Activated CD4-positive, alpha-beta T cell treated with anti-CD3 and anti-CD28 coated beads for 36 hours (primary cell): ENCODE data around the gene UGT1A7. TPM values are rescaled to one million over a fixed set of nuclear protein-coding genes. Genes with fewer than 3 reads are reported as not detected.
"Not testable (repeated sequence)": the region's sequence is repeated elsewhere in the genome, so short reads cannot be mapped to it uniquely, and the experiment has no call there.

ENCODE experiments used
- ATAC-seq: fragments of 200-7000 bp; cut with Tn5 transposase; one replicate; pipeline ENCODE4 v1.10.0; 2021; ENCODE audit warnings: mild to moderate bottlenecking, moderate library complexity
- CTCF ChIA-PET: fragments of 350-600 bp; sonication (Branson Sonifier 250); formaldehyde crosslinking; loops from one replicate; lab custom pipeline; 2021; ENCODE audit warnings: antibody characterized with exemption; lab: Charles Lee
- POLR2A ChIA-PET: fragments of 350-600 bp; sonication (Branson Sonifier 250); formaldehyde crosslinking; loops from one replicate; lab custom pipeline; 2021; ENCODE audit warnings: antibody characterized with exemption, inconsistent platforms; lab: Charles Lee
- DNase-seq: peaks from one replicate; pipeline ENCODE4 v3.0.0-alpha.2; 2020
- H3K27ac Mint-ChIP-seq: one replicate; pipeline ENCODE4 v1.8.0; 2021; ENCODE audit warnings: mixed read lengths
- H3K27me3 Mint-ChIP-seq: one replicate; pipeline ENCODE4 v1.8.0; 2021; ENCODE audit warnings: mixed read lengths
- H3K36me3 Mint-ChIP-seq: one replicate; pipeline ENCODE4 v1.8.0; 2021; ENCODE audit warnings: low read depth, mixed read lengths
- H3K4me1 Mint-ChIP-seq: one replicate; pipeline ENCODE4 v1.8.0; 2021; ENCODE audit warnings: mixed read lengths
- H3K4me3 Mint-ChIP-seq: one replicate; pipeline ENCODE4 v1.8.0; 2021; ENCODE audit warnings: mild to moderate bottlenecking, moderate library complexity, mixed read lengths
- H3K9me3 Mint-ChIP-seq: one replicate; pipeline ENCODE4 v1.8.0; 2021; ENCODE audit warnings: low read depth, mixed read lengths
- intact Hi-C, 2 experiments: fragments of 100-400 bp; cut with DNase I in 1 of 2; cut with micrococcal nuclease in 1 of 2; formaldehyde crosslinking; loops; one replicate each; pipeline versions ENCODE4 v1.14.2 to v1.15.1; 2022 to 2024; cut with DNase I, micrococcal nuclease
- total RNA-seq, 2 experiments: library from RNA; stranded (reverse); gene quantifications; one replicate each; pipeline ENCODE4 v1.2.3, GENCODE V29; 2021

UGT1A7 gene
- total RNA-seq, 2 experiments from 2014 or later: not detected

DNA sequence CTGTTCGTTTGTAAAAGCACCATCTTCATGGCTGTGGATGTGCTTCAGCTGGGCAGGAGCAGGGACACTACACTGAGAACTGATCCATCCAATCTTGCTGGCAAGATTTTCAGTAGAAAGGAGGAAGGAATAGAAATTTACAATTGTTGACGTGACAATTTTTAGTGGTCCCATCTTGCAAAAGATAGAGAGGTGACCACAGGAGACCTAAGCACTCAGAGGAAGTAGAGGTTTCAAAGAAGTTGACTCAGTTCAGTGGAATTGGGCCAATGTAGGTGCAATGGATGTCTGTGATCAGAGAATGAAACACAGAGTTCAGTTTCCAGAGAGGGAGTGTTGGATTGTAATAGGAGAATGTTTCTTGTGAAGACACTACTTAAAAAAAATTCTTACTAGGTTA, 32.4 kb downstream of the UGT1A7 start:
- ChIA-PET POLR2A (no interaction called here), CTCF (no interaction called here)
- DNase-seq (no peak), ATAC-seq (no peak)
- Mint-ChIP-seq H3K9me3 (no peaks in the 10 kb centered on the region), H3K27me3 (peaks cover 23% of the 10 kb centered on the region), H3K27ac (no peak overlapping the region), H3K36me3 (no peaks in the 10 kb centered on the region), H3K4me3 (no peak overlapping the region), H3K4me1 (no peaks in the 10 kb centered on the region)
- intact Hi-C loops: loop anchor here (5.0 to 10.0 kb wide), 2 partner anchors 312 to 409 kb away; partner anchors contain the start of gene SAG (in 1 of the 2)

DNA sequence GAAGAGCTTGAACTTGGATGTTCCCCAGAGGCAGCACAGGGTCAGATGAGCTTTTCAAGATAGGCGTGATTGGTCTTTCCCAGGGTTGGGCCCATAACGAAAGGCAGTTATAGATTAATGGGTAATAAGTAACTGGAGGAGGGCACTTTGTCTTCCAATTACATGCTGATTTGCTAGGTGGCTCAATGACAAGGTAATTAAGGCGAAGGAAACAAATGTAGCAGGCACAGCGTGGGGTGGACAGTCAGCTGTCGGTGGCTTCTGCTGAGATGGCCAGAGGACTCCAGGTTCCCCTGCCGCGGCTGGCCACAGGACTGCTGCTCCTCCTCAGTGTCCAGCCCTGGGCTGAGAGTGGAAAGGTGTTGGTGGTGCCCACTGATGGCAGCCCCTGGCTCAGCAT, 36.9 kb downstream of the UGT1A7 start, which contains the start of gene UGT1A4:
Gene UGT1A4, plus strand, starts transcription at position 185 of the 400 bp plus-strand sequence. Its CDS starts 85 bp downstream, at position 270.
- no peak within 1 kb of the TSS for H3K27ac Mint-ChIP-seq
- DNase-seq: no peak
- H3K9me3 Mint-ChIP-seq: no peaks in the 10 kb centered on the region
- no peak within 1 kb of the TSS for H3K4me3 Mint-ChIP-seq
- H3K4me1 Mint-ChIP-seq: no peaks in the 10 kb centered on the region
- no peaks in the 10 kb centered on the region for H3K36me3 Mint-ChIP-seq
- no peak for ATAC-seq
- intact Hi-C loops: loop anchor here in 1 of 2 experiments (10.0 kb wide), 1 partner anchor 414 kb away; the partner anchor contains the start of gene SAG
- peaks cover 17% of the 10 kb centered on the region for H3K27me3 Mint-ChIP-seq
- ChIA-PET POLR2A (no interaction called here), CTCF (no interaction called here)

DNA sequence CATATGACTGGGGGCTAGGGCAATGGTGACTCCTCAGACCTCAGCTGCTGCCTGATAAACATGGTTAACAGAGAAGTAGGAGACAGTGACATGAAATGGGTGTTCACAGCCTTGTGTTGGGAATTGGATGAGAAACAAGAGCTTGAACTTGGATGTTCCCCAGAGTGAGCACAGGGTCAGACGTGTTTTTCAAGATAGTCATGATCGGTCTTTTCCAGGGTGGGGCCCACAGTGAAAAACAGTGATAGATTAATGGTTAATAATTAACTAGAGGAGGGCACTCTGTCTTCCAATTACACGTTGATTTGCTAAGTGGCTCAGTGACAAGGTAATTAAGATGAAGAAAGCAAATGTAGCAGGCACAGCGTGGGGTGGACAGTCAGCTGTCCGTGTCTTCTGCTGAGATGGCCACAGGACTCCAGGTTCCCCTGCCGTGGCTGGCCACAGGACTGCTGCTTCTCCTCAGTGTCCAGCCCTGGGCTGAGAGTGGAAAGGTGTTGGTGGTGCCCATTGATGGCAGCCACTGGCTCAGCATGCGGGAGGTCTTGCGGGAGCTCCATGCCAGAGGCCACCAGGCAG, 47.1 kb downstream of the UGT1A7 start, which contains the start of gene UGT1A3:
Gene UGT1A3, plus strand, starts transcription at position 320 of the 579 bp plus-strand sequence. Its CDS starts 85 bp downstream, at position 405.
- no peak within 1 kb of the TSS for H3K4me3 Mint-ChIP-seq
- peaks cover 9% of the 10 kb centered on the region for H3K27me3 Mint-ChIP-seq
- H3K36me3 Mint-ChIP-seq: no peaks in the 10 kb centered on the region
- intact Hi-C loops: no loop called here
- no peak for DNase-seq
- no peaks in the 10 kb centered on the region for H3K4me1 Mint-ChIP-seq
- ChIA-PET POLR2A (no interaction called here), CTCF (interaction anchor here (0.7 kb wide), 1 partner anchor 836 kb away, joined by 3 read pairs; no protein-coding TSS in a partner anchor)
- H3K9me3 Mint-ChIP-seq: no peaks in the 10 kb centered on the region
- ATAC-seq: no peak
- no peak within 1 kb of the TSS for H3K27ac Mint-ChIP-seq

DNA sequence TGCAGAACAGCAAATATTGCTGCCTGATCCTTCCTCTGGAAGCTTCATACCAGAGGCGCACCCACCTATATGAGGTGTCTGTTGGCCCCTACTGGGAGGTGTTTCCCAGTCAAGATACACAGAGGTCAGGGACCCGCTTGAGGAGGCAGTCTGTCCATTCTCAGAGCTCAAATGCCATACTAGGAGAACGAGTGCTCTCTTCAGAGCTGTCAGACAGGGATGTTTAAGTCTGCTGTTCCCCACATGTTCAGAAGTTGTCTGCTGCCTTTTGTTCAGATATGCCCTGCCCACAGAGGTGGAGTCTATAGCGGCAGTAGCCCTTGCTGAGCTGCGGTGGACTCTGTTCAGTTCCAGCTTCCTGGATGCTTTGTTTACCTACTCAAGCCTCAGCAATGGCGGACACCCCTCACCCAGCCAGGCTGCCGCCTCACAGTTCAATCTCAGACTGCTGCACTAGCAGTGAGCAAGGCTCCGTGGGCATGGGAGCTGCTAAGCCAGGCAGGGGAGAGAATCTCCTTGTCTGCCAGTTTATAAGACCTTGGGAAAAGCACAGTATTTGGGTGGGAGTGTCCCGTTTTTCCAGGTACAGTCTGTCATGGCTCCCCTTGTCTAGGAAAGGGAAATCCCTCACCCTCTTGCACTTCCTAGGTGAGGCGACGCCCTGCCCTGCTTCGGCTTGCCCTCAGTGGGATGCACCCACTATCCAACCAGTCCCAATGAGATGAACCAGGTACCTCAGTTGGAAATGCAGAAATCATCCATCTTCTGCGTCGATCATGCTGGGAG, 55.4 kb downstream of the UGT1A7 start:
- POLR2A ChIA-PET: interaction anchor here (0.6 kb wide), 1 partner anchor 803 kb away, joined by 4 read pairs; no protein-coding TSS in a partner anchor
- H3K27ac Mint-ChIP-seq, DNase-seq, H3K36me3 Mint-ChIP-seq, H3K9me3 Mint-ChIP-seq, H3K4me1 Mint-ChIP-seq, intact Hi-C loops, H3K4me3 Mint-ChIP-seq, ATAC-seq: not testable (repeated sequence)
- H3K27me3 Mint-ChIP-seq: peaks cover 24% of the 10 kb centered on the region
- CTCF ChIA-PET: interaction anchor here (1.5 kb wide), 1 partner anchor 20 kb away, joined by 3 read pairs; no protein-coding TSS in a partner anchor

DNA sequence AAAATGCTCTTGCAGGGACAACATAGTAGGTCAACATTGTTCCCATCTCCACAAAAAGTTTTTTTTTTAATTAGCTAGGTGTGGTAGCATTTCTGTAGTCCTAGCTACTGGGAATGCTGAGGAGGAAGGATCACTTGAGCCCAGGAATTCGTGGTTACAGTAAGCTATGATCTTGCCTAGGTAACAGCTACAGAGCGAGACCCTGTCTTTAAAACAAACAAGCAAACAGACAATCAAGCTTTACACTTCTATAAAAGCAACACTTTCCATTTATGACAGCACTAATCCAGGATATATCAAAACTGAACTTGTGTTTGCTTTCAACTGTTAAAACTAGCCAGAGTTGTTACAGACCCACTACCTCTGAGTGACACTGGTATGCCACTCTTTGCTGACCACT, 59.2 kb downstream of the UGT1A7 start:
- no peak overlapping the region for H3K27ac Mint-ChIP-seq
- CTCF ChIA-PET: interaction anchor here (0.6 kb wide), 1 partner anchor 172 kb away, joined by 4 read pairs; no protein-coding TSS in a partner anchor
- no peaks in the 10 kb centered on the region for H3K4me1 Mint-ChIP-seq
- POLR2A ChIA-PET: no interaction called here
- ATAC-seq: no peak
- H3K36me3 Mint-ChIP-seq: no peaks in the 10 kb centered on the region
- no peak overlapping the region for H3K4me3 Mint-ChIP-seq
- DNase-seq: no peak
- intact Hi-C loops: no loop called here
- H3K27me3 Mint-ChIP-seq: peaks cover 19% of the 10 kb centered on the region
- H3K9me3 Mint-ChIP-seq: no peaks in the 10 kb centered on the region

DNA sequence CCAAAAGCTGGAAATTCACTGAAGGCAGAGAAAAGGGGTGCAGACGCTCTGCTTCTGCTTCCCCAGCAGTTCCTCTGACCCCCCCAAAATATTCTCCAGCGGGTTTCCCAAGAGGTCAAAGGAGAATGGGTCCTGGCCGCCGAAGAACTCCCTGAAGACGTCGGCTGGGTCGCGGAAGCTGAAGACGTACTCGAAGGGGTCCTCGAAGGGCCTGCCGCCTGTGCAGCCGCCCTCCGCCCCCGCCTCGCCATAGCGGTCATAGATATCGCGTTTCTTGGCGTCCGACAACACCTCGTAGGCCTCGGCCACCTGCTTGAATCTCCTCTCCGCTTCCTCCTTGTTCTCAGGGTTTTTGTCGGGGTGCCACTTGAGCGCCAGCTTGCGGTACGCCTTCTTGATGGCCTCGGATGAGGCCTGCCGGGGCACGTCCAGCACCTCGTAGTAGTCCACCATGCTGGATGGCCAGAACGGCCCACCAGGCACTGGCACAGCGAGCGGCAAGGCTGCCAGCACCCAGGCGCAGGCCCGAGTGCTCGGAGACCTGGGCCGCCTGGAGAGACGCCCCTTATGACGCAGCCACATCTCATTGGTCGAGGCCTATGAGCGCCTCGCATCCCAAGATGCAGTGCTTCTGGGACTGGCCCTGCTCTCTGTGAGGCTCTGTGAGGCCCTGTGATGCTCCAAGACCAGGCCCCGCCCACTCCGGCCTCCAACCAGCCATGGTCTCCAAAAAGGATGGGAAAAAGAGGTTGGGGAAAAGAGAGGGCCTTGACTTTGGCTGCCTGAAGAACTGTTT, 62.0 kb downstream of the UGT1A7 start:
- Mint-ChIP-seq H3K4me3 (no peak overlapping the region), H3K36me3 (no peaks in the 10 kb centered on the region), H3K27ac (no peak overlapping the region), H3K4me1 (no peaks in the 10 kb centered on the region), H3K27me3 (peaks cover 19% of the 10 kb centered on the region), H3K9me3 (no peaks in the 10 kb centered on the region)
- DNase-seq (no peak), ATAC-seq (no peak)
- intact Hi-C loops: no loop called here
- POLR2A ChIA-PET: no interaction called here
- CTCF ChIA-PET: no interaction called here

DNA sequence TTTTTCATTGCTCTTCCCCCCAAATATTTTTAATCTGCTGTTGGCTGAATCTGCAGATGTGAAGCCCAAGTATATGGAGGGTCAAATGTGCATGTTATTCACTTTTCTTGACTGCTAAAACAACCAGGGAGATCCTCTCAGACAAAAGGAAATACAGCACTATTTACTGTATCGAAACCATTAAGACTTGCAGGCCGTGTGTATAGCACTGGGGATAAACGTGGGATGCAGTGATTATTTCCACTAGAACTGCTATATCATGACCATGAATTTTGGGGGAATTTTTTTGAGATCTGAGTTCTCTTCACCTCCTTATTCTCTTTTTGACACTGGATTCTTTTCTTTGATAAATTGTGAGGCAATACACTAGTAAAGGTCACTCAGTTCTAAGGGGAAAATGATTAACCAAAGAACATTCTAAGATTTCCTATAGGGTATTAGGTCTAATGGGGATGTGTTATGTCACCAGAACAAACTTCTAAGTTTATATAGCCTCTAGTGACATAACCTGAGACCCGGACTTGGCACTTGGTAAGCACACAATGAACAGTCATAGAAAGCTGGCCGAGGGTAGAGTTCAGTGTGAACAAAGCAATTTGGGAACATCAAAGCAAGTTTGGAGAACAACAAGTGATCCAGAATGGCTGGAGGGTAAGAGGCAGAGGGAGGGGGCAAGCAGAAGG, 63.5 kb downstream of the UGT1A7 start:
- DNase-seq (no peak), ATAC-seq (no peak)
- intact Hi-C loops: no loop called here
- Mint-ChIP-seq H3K4me1 (no peaks in the 10 kb centered on the region), H3K9me3 (peaks cover 6% of the 10 kb centered on the region), H3K36me3 (no peaks in the 10 kb centered on the region), H3K27ac (no peak overlapping the region), H3K27me3 (peaks cover 24% of the 10 kb centered on the region), H3K4me3 (no peak overlapping the region)
- ChIA-PET POLR2A (no interaction called here), CTCF (no interaction called here)

DNA sequence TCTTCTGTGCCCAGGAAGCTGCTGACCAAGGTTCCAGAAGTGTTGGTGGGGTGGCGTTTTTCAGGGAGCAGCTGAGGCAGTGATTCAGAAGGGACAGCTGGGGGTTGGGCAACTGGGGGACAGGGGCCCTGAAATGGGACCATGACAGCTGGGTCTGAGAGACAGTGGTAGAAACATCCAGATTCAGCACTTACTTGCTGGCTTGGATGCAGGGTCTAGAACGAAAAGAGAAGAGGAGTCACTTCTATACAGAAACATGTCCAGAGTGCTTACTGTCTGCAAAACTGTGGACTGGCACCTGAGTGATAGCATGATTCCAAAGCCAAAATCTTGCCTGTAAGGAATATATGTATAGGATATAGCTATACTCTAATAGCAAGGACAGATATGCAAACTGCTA, 64.1 kb downstream of the UGT1A7 start:
- ATAC-seq, DNase-seq, H3K27ac Mint-ChIP-seq, H3K4me1 Mint-ChIP-seq, H3K36me3 Mint-ChIP-seq, intact Hi-C loops, H3K9me3 Mint-ChIP-seq, POLR2A ChIA-PET, H3K4me3 Mint-ChIP-seq, CTCF ChIA-PET: not testable (repeated sequence)
- peaks cover 23% of the 10 kb centered on the region for H3K27me3 Mint-ChIP-seq

DNA sequence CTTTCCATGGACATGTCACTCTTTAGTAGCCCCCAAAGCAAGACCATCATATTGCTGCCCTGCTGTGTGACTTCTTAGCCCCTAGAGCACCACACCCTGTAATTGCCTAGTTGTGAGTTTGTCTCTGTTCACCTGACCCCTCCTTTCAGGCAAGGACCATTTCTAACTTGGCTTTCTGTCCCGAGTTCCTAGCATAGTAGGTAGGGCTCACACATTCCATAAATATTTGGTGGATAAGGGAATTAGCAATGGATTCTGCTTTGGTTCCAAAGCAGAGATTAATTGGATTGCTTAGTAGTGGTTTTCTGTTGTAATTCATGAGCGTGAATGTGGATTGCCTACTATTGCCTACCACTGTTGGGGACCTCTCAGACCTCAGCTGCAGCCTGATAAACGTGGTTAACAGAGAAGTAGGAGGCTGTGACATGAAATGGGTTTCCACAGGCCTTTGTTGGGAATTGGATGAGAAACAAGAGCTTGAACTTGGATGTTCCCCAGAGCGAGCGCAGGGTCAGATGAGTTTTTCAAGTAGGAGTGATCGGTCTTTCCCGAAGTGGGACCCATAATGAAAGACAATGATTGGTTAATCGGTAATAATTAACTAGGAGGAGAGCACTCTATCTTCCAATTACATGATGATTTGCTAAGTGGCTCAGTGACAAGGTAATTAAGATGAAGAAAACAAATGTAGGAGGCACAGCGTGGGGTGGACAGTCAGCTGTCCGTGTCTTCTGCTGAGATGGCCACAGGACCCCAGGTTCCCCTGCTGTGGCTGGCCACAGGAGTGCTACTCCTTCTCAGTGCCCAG, 65.0 kb downstream of the UGT1A7 start:
- Mint-ChIP-seq H3K4me3 (no peak overlapping the region), H3K27ac (no peak overlapping the region), H3K4me1 (no peaks in the 10 kb centered on the region), H3K9me3 (peaks cover 8% of the 10 kb centered on the region), H3K36me3 (no peaks in the 10 kb centered on the region), H3K27me3 (peaks cover 22% of the 10 kb centered on the region)
- CTCF ChIA-PET: no interaction called here
- POLR2A ChIA-PET: no interaction called here
- ATAC-seq (no peak), DNase-seq (no peak)
- intact Hi-C loops: no loop called here

DNA sequence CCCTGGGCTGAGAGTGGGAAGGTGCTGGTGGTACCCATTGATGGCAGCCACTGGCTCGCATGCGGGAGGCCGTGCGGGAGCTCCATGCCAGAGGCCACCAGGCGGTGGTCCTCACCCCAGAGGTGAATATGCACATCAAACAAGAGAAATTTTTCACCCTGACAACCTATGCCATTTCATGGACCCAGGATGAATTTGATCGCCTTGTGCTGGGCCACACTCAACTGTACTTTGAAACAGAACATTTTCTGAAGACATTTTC, 65.5 kb downstream of the UGT1A7 start:
- CTCF ChIA-PET: no interaction called here
- Mint-ChIP-seq H3K27ac (no peak overlapping the region), H3K36me3 (no peaks in the 10 kb centered on the region)

More for the DNA sequence above, 65.5 kb downstream of the UGT1A7 start:
- Mint-ChIP-seq H3K4me3 (no peak overlapping the region), H3K9me3 (peaks cover 8% of the 10 kb centered on the region), H3K27me3 (peaks cover 24% of the 10 kb centered on the region), H3K4me1 (no peaks in the 10 kb centered on the region)
- ATAC-seq (no peak), DNase-seq (no peak)
- intact Hi-C loops: no loop called here
- POLR2A ChIA-PET: no interaction called here
